NB4 (cell line): Measurements from ENCODE around the gene HRH2.

ENCODE experiments used
- MAX ChIP-seq: IDR thresholded peaks from 2 replicates; pipeline ENCODE4 v1.6.1; 2011; ENCODE audit warnings: low read depth, low read length
- POLR2A ChIP-seq: IDR thresholded peaks from 2 replicates; pipeline ENCODE4 v1.6.1; 2011; ENCODE audit warnings: mild to moderate bottlenecking; ENCODE audit not compliant: insufficient read length; ENCODE audit errors: extremely low read depth

GRCh38 chr5:175621971-175622370 is 35.9 kb upstream of the HRH2 start:
- TF ChIP-seq MAX (no peak), POLR2A (no peak)
